Effector memory CD4-positive, alpha-beta T cell (primary cell): Measurements from ENCODE around the gene LENG9.

ENCODE experiments used
- DNase-seq, 3 donors: peaks; one replicate each; pipeline ENCODE4 v3.0.0-alpha.2; 2020
- H3K27ac ChIP-seq: 2 replicates; pipeline ENCODE4 v1.7.0; 2013; ENCODE audit warnings: mild to moderate bottlenecking, low read length, moderate library complexity; ENCODE audit not compliant: insufficient read depth, poor library complexity, severe bottlenecking
- H3K27me3 ChIP-seq: replicated peaks from 2 replicates; pipeline ENCODE4 v1.7.0; 2013; ENCODE audit warnings: mild to moderate bottlenecking, low read length; ENCODE audit not compliant: insufficient read depth, control insufficient read depth, poor library complexity, severe bottlenecking
- H3K36me3 ChIP-seq: 2 replicates; pipeline ENCODE4 v1.7.0; 2013; ENCODE audit warnings: mild to moderate bottlenecking, low read length, moderate library complexity; ENCODE audit not compliant: control insufficient read depth, insufficient read depth
- H3K4me1 ChIP-seq: 2 replicates; pipeline ENCODE4 v1.7.0; 2013; ENCODE audit warnings: low read length, mild to moderate bottlenecking; ENCODE audit not compliant: control insufficient read depth, insufficient read depth, poor library complexity, severe bottlenecking
- H3K4me3 ChIP-seq: 2 replicates; pipeline ENCODE4 v1.7.0; 2013; ENCODE audit warnings: low read length, low read depth, mild to moderate bottlenecking; ENCODE audit not compliant: insufficient read depth, poor library complexity, severe bottlenecking
- H3K9me3 ChIP-seq: 2 replicates; pipeline ENCODE4 v1.7.0; 2013; ENCODE audit warnings: mild to moderate bottlenecking, low read length, moderate library complexity; ENCODE audit not compliant: control insufficient read depth

The LENG9 gene

GRCh38 chr19:54415901-54416673, 47.5 kb downstream of the LENG9 start:
- no peak for DNase-seq
- H3K4me1 ChIP-seq = peaks cover 9% of the 10 kb centered on the region
- H3K9me3 ChIP-seq = no peaks in the 10 kb centered on the region
- H3K27ac ChIP-seq = no peak overlapping the region
- H3K36me3 ChIP-seq = no peaks in the 10 kb centered on the region
- H3K4me3 ChIP-seq = no peak overlapping the region
- H3K27me3 ChIP-seq = peaks cover 29% of the 10 kb centered on the region

- H3K36me3 ChIP-seq = no peaks in the 10 kb centered on the region
- H3K9me3 ChIP-seq = no peaks in the 10 kb centered on the region
- H3K27me3 ChIP-seq = peaks cover 29% of the 10 kb centered on the region
- H3K4me1 ChIP-seq = peaks cover 9% of the 10 kb centered on the region
- H3K27ac ChIP-seq = no peak within 1 kb of the TSS
- no peak within 1 kb of the TSS for H3K4me3 ChIP-seq
- no peak for DNase-seq
These were observed 48.2 kb downstream of the LENG9 start, which contains the start of gene TTYH1 for GRCh38 chr19:54415208-54415900. TTYH1 (plus strand) TSS chr19:54415464; CDS start chr19:54415553, 89 bp downstream.

GRCh38 chr19:54414156-54414555, 49.4 kb downstream of the LENG9 start:
- no peak overlapping the region for H3K4me3 ChIP-seq
- peaks cover 21% of the 10 kb centered on the region for H3K27me3 ChIP-seq
- no peak for DNase-seq
- H3K4me1 ChIP-seq = peaks cover 9% of the 10 kb centered on the region
- H3K36me3 ChIP-seq = no peaks in the 10 kb centered on the region
- H3K27ac ChIP-seq = no peak overlapping the region
- H3K9me3 ChIP-seq = no peaks in the 10 kb centered on the region

GRCh38 chr19:54412877-54413276, 50.7 kb downstream of the LENG9 start:
- Histone ChIP-seq H3K4me3 (no peak overlapping the region), H3K27ac (no peak overlapping the region), H3K36me3 (no peaks in the 10 kb centered on the region), H3K4me1 (peaks cover 6% of the 10 kb centered on the region), H3K27me3 (peaks cover 19% of the 10 kb centered on the region), H3K9me3 (no peaks in the 10 kb centered on the region)
- no peak for DNase-seq
